PC-9 (cell line): Measurements from ENCODE around the gene FAM184B. TPM values are rescaled to one million over a fixed set of nuclear protein-coding genes. Genes with fewer than 3 reads are reported as not detected.
A peak's percentile ranks its signal among the peaks of the same experiment; 100 is the strongest.

Experiments
- BruUV-seq: library from RNA; stranded (reverse); fragments of 400-500 nt; replicated peaks from 2 replicates; lab custom pipeline; 2021; lab: Mats Ljungman, UMichigan
- CTCF ChIA-PET: fragments of 300-600 bp; sonication (Branson Sonifier 250); formaldehyde crosslinking; loops from one replicate; lab custom pipeline; 2022; ENCODE audit warnings: antibody characterized with exemption; lab: Charles Lee
- POLR2A ChIA-PET: fragments of 300-600 bp; sonication (Branson Sonifier 250); formaldehyde crosslinking; loops from one replicate; lab custom pipeline; 2022; ENCODE audit warnings: antibody characterized with exemption; ENCODE audit not compliant: unreplicated experiment; lab: Charles Lee
- DNase-seq, 2 experiments: peaks; one replicate each; pipeline versions ENCODE4 v3.0.0 to v3.0.0-alpha.2; 2015 to 2022; ENCODE audit warnings: mixed read lengths in 1 of 2
- H2AFZ ChIP-seq: fragments of 200-600 bp; sonication (generic); 2 replicates; pipeline ENCODE4 v1.8.1; 2017; ENCODE audit warnings: antibody characterized with exemption
- H3F3A ChIP-seq: fragments of 200-600 bp; sonication (generic); 2 replicates; pipeline ENCODE4 v1.8.1; 2017; ENCODE audit warnings: antibody characterized with exemption, mild to moderate bottlenecking, low read depth; ENCODE audit not compliant: insufficient read depth
- H3K27ac ChIP-seq: fragments of 200-600 bp; sonication (generic); 2 replicates; pipeline ENCODE4 v1.6.1; 2016; ENCODE audit warnings: mixed run types
- H3K27me3 ChIP-seq: fragments of 200-600 bp; sonication (generic); 2 replicates; pipeline ENCODE4 v1.6.1; 2016; ENCODE audit warnings: low read depth, mixed run types; ENCODE audit not compliant: insufficient read depth
- H3K36me3 ChIP-seq: fragments of 200-600 bp; sonication (generic); 2 replicates; pipeline ENCODE4 v1.6.1; 2016; ENCODE audit warnings: low read depth, mixed run types
- H3K4me1 ChIP-seq: fragments of 200-600 bp; sonication (generic); replicated peaks from 2 replicates; pipeline ENCODE4 v1.6.1; 2016; ENCODE audit warnings: mixed run types; ENCODE audit not compliant: insufficient read depth
- H3K4me2 ChIP-seq: fragments of 200-600 bp; sonication (generic); 2 replicates; pipeline ENCODE4 v1.6.1; 2017; ENCODE audit warnings: mixed run types
- H3K4me3 ChIP-seq: fragments of 200-600 bp; sonication (generic); 2 replicates; pipeline ENCODE4 v1.6.1; 2016; ENCODE audit warnings: mixed run types
- H3K79me2 ChIP-seq: fragments of 200-600 bp; sonication (generic); 2 replicates; pipeline ENCODE4 v1.6.1; 2017; ENCODE audit warnings: low read depth, mixed run types
- H3K9me2 ChIP-seq: fragments of 200-600 bp; sonication (generic); 2 replicates; pipeline ENCODE4 v1.8.1; 2017; ENCODE audit warnings: mild to moderate bottlenecking; ENCODE audit not compliant: insufficient read depth
- H3K9me3 ChIP-seq: fragments of 200-600 bp; sonication (generic); 2 replicates; pipeline ENCODE4 v1.8.1; 2016; ENCODE audit warnings: low read depth; ENCODE audit not compliant: insufficient read depth
- H4K20me1 ChIP-seq: fragments of 200-600 bp; sonication (generic); 2 replicates; pipeline ENCODE4 v1.8.1; 2017; ENCODE audit not compliant: insufficient read depth
- CTCF ChIP-seq: fragments of 200-600 bp; sonication (generic); conservative IDR thresholded peaks from 2 replicates; pipeline ENCODE4 v1.6.1; 2017; ENCODE audit warnings: mixed run types, antibody characterized with exemption, mild to moderate bottlenecking, moderate library complexity
- EZH2 ChIP-seq: fragments of 200-600 bp; sonication (generic); IDR thresholded peaks from 2 replicates; pipeline ENCODE4 v1.8.0; 2017; ENCODE audit warnings: antibody characterized with exemption, low read depth
- intact Hi-C: fragments of 100-400 bp; cut with micrococcal nuclease; formaldehyde crosslinking; loops from one replicate; pipeline ENCODE4 v1.10.0; 2022; ENCODE audit not compliant: unreplicated experiment
- total RNA-seq: library from RNA; stranded (reverse); gene quantifications from 2 replicates; pipeline ENCODE4 v1.2.3, GENCODE V29; 2021

FAM184B gene
- total RNA-seq, 1 experiment from 2014 or later = not detected

GRCh38 chr4:17816142-17816541 is 34.7 kb upstream of the FAM184B start:
- no peaks in the 10 kb centered on the region for H3K9me2 ChIP-seq
- DNase-seq = no peak
- CTCF ChIA-PET = interaction anchor here (0.6 to 0.7 kb wide), 2 partner anchors 13 to 1154 kb away, joined by 3 to 5 read pairs; no protein-coding TSS in a partner anchor
- no TSS peak for BruUV-seq
- no peaks in the 10 kb centered on the region for H3K9me3 ChIP-seq
- H3K27me3 ChIP-seq = no peaks in the 10 kb centered on the region
- POLR2A ChIA-PET = interaction anchor here (0.6 kb wide), 1 partner anchor 1895 kb away, joined by 7 read pairs; no protein-coding TSS in a partner anchor
- H4K20me1 ChIP-seq = no peaks in the 10 kb centered on the region
- no peak for TF ChIP-seq CTCF
- TF ChIP-seq EZH2 = no peak
- H3K4me2 ChIP-seq = no peak overlapping the region
- no peak overlapping the region for H2AFZ ChIP-seq
- H3K36me3 ChIP-seq = no peaks in the 10 kb centered on the region
- peaks cover 65% of the 10 kb centered on the region for H3K79me2 ChIP-seq
- intact Hi-C loops = loop anchor here (2.0 to 10.0 kb wide), 3 partner anchors 241 to 777 kb away; partner anchors contain the start of gene LAP3
- H3F3A ChIP-seq = no peaks in the 10 kb centered on the region
- H3K27ac ChIP-seq = no peak overlapping the region
- no peak overlapping the region for H3K4me3 ChIP-seq
- H3K4me1 ChIP-seq = peaks cover 14% of the 10 kb centered on the region

- Histone ChIP-seq H3K9me2 (no peaks in the 10 kb centered on the region), H2AFZ (no peak overlapping the region), H3K27me3 (no peaks in the 10 kb centered on the region), H3K4me3 (no peak overlapping the region), H3K9me3 (no peaks in the 10 kb centered on the region), H3K36me3 (no peaks in the 10 kb centered on the region), H4K20me1 (no peaks in the 10 kb centered on the region), H3K27ac (no peak overlapping the region), H3K79me2 (peaks cover 82% of the 10 kb centered on the region), H3K4me2 (no peak overlapping the region), H3F3A (no peaks in the 10 kb centered on the region), H3K4me1 (peaks cover 15% of the 10 kb centered on the region)
- ChIA-PET POLR2A (interaction anchor here (0.5 to 0.7 kb wide), 3 partner anchors 11 to 601 kb away, joined by 3 to 7 read pairs (median 4); no protein-coding TSS in a partner anchor), CTCF (no interaction called here)
- intact Hi-C loops = loop anchor here (5.0 to 10.0 kb wide), 2 partner anchors 208 to 239 kb away; partner anchors contain the start of genes LAP3 and LCORL
- TF ChIP-seq EZH2 = no peak
- no peak for TF ChIP-seq CTCF
- no peak for DNase-seq
- no TSS peak for BruUV-seq
These were observed 32.7 kb upstream of the FAM184B start for GRCh38 chr4:17814140-17814539.

- POLR2A ChIA-PET = no interaction called here
- H3F3A ChIP-seq = no peaks in the 10 kb centered on the region
- TF ChIP-seq EZH2 = no peak
- no peak for TF ChIP-seq CTCF
- no peaks in the 10 kb centered on the region for H3K27me3 ChIP-seq
- H3K9me2 ChIP-seq = no peaks in the 10 kb centered on the region
- peaks cover 26% of the 10 kb centered on the region for H3K4me1 ChIP-seq
- peak overlapping the region; percentile 89; the same call in 1 of the 2 replicates for H3K4me3 ChIP-seq
- H3K79me2 ChIP-seq = peaks cover 90% of the 10 kb centered on the region
- H3K36me3 ChIP-seq = peaks cover 5% of the 10 kb centered on the region; the same call in 1 of the 2 replicates
- no TSS peak for BruUV-seq
- CTCF ChIA-PET = no interaction called here
- H3K27ac ChIP-seq = no peak overlapping the region
- no peak for DNase-seq
- H3K9me3 ChIP-seq = no peaks in the 10 kb centered on the region
- peak overlapping the region; percentile 88 for H3K4me2 ChIP-seq
- intact Hi-C loops = loop anchor here (5.0 to 10.0 kb wide), 2 partner anchors 210 to 238 kb away; partner anchors contain the start of genes LAP3 and LCORL
- no peak overlapping the region for H2AFZ ChIP-seq
- H4K20me1 ChIP-seq = peaks cover 6% of the 10 kb centered on the region; the same call in 1 of the 2 replicates
These were observed 31.4 kb upstream of the FAM184B start for GRCh38 chr4:17812801-17813200.
